Spleen (tissue), 7 donors: ENCODE data around the gene GSS.

Source experiments
- CTCF ChIP-seq, 11 experiments: fragments of 200-600 bp in 7 of 11; fragments of 450-650 bp in 4 of 11; sonication (generic) in 4 of 11; IDR thresholded peaks in 8 of 11; conservative IDR thresholded peaks in 3 of 11; 1 replicate in 7 of 11; 2 replicates in 4 of 11; pipeline versions ENCODE4 v1.4.0 to v1.8.0; 2016 to 2021; ENCODE audit warnings: antibody characterized with exemption in 11 of 11, inconsistent platforms in 4 of 11, mild to moderate bottlenecking in 1 of 11
- POLR2A ChIP-seq, 3 donors: fragments of 450-650 bp; IDR thresholded peaks; one replicate each; pipeline ENCODE4 v1.5.1; 2017; ENCODE audit warnings: antibody characterized with exemption in 3 of 3, mild to moderate bottlenecking in 1 of 3
- donor health status: DM: no; HTN: no; CAD: no; lungs with moderate emphysema.
- donor health status: DM: no; HTN: no; CAD: no.
- donor health status: DM: no; HTN: no; CAD: no.

DNA sequence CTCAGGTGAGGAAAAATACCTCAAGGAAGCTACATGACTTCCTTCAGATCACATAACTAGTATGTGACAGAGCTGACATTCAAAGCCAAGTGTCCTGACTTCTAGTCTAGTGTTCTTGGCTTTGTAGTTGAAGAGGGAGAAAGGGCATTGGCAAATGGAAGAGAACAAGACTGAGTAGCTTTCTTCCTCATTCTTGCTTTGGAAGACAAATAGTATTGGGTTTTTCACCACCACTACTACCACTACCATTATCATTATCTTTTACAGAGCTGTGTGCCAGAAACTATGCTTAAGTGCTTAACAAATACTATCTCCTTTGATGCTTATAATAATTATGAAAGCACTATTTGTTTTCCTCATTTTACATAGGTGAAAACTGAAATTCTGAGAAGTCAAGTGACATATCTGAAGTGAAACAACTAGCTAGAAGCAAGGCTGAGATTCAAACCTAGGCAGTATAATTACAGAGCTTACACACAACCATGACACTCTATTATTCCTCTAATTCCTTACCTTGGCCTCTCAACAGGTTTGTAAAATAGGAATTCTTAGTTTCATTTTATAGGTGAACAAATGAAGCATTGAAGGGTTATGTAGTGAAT lies 72.4 kb downstream of the GSS start:
- TF ChIP-seq POLR2A (IDR thresholded peaks at IDR 0.05) (no peak), CTCF (IDR thresholded peaks at IDR 0.05 in 8 of 11, conservative IDR thresholded peaks at IDR 0.05 in 3 of 11) (no peak)
